ENCODE measurements around the gene NUDT3.

DNA sequence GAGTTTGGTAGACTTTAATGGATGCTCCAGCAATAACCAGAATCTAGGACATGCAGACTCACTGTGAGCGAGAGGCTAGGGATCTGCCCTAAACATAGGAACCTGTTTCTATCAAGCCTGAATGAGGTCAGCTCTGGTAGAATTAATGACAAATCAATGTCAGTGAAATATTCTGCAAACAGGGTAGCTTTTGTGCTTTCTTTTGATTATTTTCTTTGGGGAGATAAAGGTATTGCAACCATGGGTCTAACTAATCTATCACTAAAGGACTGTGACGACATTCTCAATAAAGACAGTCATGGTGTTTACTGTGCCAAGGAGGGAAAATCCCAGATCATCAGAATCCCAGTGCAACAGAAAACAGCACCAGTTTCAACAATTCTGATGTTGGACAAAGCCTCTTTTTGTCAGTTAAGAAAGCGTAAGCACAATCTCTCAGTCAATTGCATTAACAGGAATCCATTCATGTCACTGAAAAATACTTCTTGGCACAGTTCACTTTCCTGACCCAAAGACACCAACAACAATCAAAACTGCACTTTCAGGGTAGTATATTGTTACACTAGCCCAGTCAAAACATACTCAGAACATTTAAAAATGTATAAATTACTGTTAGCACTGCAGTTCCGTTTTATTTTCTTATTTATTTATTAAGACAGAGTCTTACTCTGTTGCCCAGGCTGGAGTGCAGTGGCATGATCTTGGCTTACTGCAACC lies 106.9 kb downstream of the NUDT3 start:
- TF ChIP-seq TCF4 (CRISPR knock-in tag; IDR thresholded peaks at IDR 0.05; ENCODE audit: borderline replicate concordance), result no peak
- TF ChIP-seq, protein P1, sequence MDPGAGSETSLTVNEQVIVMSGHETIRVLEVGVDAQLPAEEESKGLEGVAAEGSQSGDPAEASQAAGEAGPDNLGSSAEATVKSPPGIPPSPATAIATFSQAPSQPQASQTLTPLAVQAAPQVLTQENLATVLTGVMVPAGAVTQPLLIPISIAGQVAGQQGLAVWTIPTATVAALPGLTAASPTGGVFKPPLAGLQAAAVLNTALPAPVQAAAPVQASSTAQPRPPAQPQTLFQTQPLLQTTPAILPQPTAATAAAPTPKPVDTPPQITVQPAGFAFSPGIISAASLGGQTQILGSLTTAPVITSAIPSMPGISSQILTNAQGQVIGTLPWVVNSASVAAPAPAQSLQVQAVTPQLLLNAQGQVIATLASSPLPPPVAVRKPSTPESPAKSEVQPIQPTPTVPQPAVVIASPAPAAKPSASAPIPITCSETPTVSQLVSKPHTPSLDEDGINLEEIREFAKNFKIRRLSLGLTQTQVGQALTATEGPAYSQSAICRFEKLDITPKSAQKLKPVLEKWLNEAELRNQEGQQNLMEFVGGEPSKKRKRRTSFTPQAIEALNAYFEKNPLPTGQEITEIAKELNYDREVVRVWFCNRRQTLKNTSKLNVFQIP (CRISPR knock-in tag; IDR thresholded peaks at IDR 0.05; ENCODE audit: borderline replicate concordance, low read depth), result no peak
- TF ChIP-seq BACH2 (CRISPR knock-in tag; IDR thresholded peaks at IDR 0.05; ENCODE audit: borderline replicate concordance), result no peak

Measured in SK-N-SH treated with all-trans-retinoic acid at 6 μM for 48 hours (cell line).